Peyer's patch (tissue), 4 donors: ENCODE results near the gene PLA2G4E. TPM values are rescaled to one million over a fixed set of nuclear protein-coding genes. Genes with fewer than 3 reads are reported as not detected.

Source experiments
- DNase-seq, 3 donors: peaks; one replicate each; pipeline ENCODE4 v3.0.0-alpha.2; 2017 to 2019
- H3K27ac ChIP-seq, 4 donors: fragments of 200-600 bp; sonication (generic); one replicate each; pipeline ENCODE4 v1.5.1; 2016 to 2019
- H3K27me3 ChIP-seq, 2 donors: fragments of 200-600 bp; sonication (generic); one replicate each; pipeline ENCODE4 v1.5.1; 2019
- H3K36me3 ChIP-seq, 3 donors: fragments of 200-600 bp; sonication (generic); one replicate each; pipeline ENCODE4 v1.5.1; 2016 to 2019
- H3K4me1 ChIP-seq, 4 donors: fragments of 200-600 bp; sonication (generic); one replicate each; pipeline ENCODE4 v1.5.1; 2016 to 2019
- H3K4me3 ChIP-seq, 4 donors: fragments of 200-600 bp; sonication (generic); 1 replicate in 3 of 4; 2 replicates in 1 of 4; pipeline ENCODE4 v1.5.1; 2016 to 2019; ENCODE audit warnings: mild to moderate bottlenecking in 1 of 4
- H3K9me3 ChIP-seq, 4 donors: fragments of 200-600 bp; sonication (generic); one replicate each; pipeline ENCODE4 v1.5.1; 2016 to 2019; ENCODE audit warnings: mild to moderate bottlenecking in 1 of 4
- CTCF ChIP-seq, 6 experiments: fragments of 450-650 bp in 4 of 6; fragments of 200-600 bp in 2 of 6; sonication (generic) in 1 of 6; IDR thresholded peaks; one replicate each; pipeline ENCODE4 v1.5.1; 2017 to 2019; ENCODE audit warnings: antibody characterized with exemption in 6 of 6, mild to moderate bottlenecking in 3 of 6, moderate library complexity in 1 of 6
- POLR2A ChIP-seq, 2 donors: fragments of 450-650 bp; IDR thresholded peaks; one replicate each; pipeline ENCODE4 v1.5.1; 2017; ENCODE audit warnings: antibody characterized with exemption in 2 of 2, mild to moderate bottlenecking in 2 of 2, moderate library complexity in 2 of 2
- total RNA-seq, 4 donors: library from RNA; depleted of rRNA; stranded (reverse); fragments of >200 nt; gene quantifications; one replicate each; pipeline ENCODE4 v1.1.0, GENCODE V29; 2016

PLA2G4E gene
- total RNA-seq, 4 donors from 2014 or later = 1.5 TPM; not detected in 3

- Histone ChIP-seq H3K4me1 (peaks cover 0 to 6% (median 0%) of the 10 kb centered on the region in 4 donors), H3K27me3 (no peaks in the 10 kb centered on the region), H3K4me3 (no peak overlapping the region), H3K9me3 (no peaks in the 10 kb centered on the region), H3K36me3 (no peaks in the 10 kb centered on the region), H3K27ac (no peak overlapping the region)
- TF ChIP-seq CTCF (IDR thresholded peaks at IDR 0.05) = no peak
- TF ChIP-seq POLR2A (IDR thresholded peaks at IDR 0.05) = no peak
- peak in 1 of 3 donors; percentile 11 for DNase-seq
Measured at GRCh38 chr15:41984622-41985021, 36.2 kb downstream of the PLA2G4E start.

- H3K27me3 ChIP-seq = no peaks in the 10 kb centered on the region
- no peaks in the 10 kb centered on the region for H3K36me3 ChIP-seq
- peaks cover 0 to 6% (median 0%) of the 10 kb centered on the region in 4 donors for H3K4me1 ChIP-seq
- peak in 1 of 3 donors; percentile 34 for DNase-seq
- H3K27ac ChIP-seq = no peak overlapping the region
- no peaks in the 10 kb centered on the region for H3K9me3 ChIP-seq
- no peak overlapping the region for H3K4me3 ChIP-seq
- TF ChIP-seq POLR2A (IDR thresholded peaks at IDR 0.05) (no peak), CTCF (IDR thresholded peaks at IDR 0.05) (no peak)
Measured at GRCh38 chr15:41983621-41984571, 36.9 kb downstream of the PLA2G4E start.

- no peak for TF ChIP-seq CTCF (IDR thresholded peaks at IDR 0.05)
- peak in 1 of 3 donors; percentile 3 for DNase-seq
Measured at GRCh38 chr15:41983221-41983620, 37.6 kb downstream of the PLA2G4E start.

GRCh38 chr15:41982133-41982930 lies 38.5 kb downstream of the PLA2G4E start:
- no peaks in the 10 kb centered on the region for H3K27me3 ChIP-seq
- H3K4me1 ChIP-seq = peaks cover 0 to 6% (median 0%) of the 10 kb centered on the region in 4 donors
- no peaks in the 10 kb centered on the region for H3K36me3 ChIP-seq
- H3K9me3 ChIP-seq = no peaks in the 10 kb centered on the region
- DNase-seq = peak in 1 of 3 donors; percentile 28
- no peak overlapping the region for H3K27ac ChIP-seq
- TF ChIP-seq POLR2A (IDR thresholded peaks at IDR 0.05) (no peak), CTCF (IDR thresholded peaks at IDR 0.05) (no peak)
- H3K4me3 ChIP-seq = no peak overlapping the region

More at GRCh38 chr15:41983221-41983620, 37.6 kb downstream of the PLA2G4E start:
- Histone ChIP-seq H3K4me3 (no peak overlapping the region), H3K27me3 (no peaks in the 10 kb centered on the region), H3K27ac (no peak overlapping the region), H3K4me1 (peaks cover 0 to 6% (median 0%) of the 10 kb centered on the region in 4 donors), H3K36me3 (no peaks in the 10 kb centered on the region), H3K9me3 (no peaks in the 10 kb centered on the region)

GRCh38 chr15:41981371-41982132 lies 39.3 kb downstream of the PLA2G4E start:
- Histone ChIP-seq H3K4me1 (peaks cover 0 to 6% (median 0%) of the 10 kb centered on the region in 4 donors), H3K9me3 (no peaks in the 10 kb centered on the region), H3K27ac (no peak overlapping the region), H3K27me3 (no peaks in the 10 kb centered on the region), H3K4me3 (no peak overlapping the region), H3K36me3 (no peaks in the 10 kb centered on the region)
- TF ChIP-seq CTCF (IDR thresholded peaks at IDR 0.05) = no peak
- no peak for TF ChIP-seq POLR2A (IDR thresholded peaks at IDR 0.05)
- peak in 1 of 3 donors; percentile 17 for DNase-seq
